Measurements from ENCODE around the gene SUPT5H. TPM values are rescaled to one million over a fixed set of nuclear protein-coding genes. Genes with fewer than 3 reads are reported as not detected.

SUPT5H gene
- total and polyA plus RNA-seq, 2 experiments from 2014 or later, result 71.6 to 184 TPM

GRCh38 chr19:39497996-39498797 is 52.8 kb downstream of the SUPT5H start:
- H3K4me2 ChIP-seq, result peak overlapping the region; percentile 78
- DNase-seq (ENCODE audit: low spot score), result peak; percentile 75
- no peak overlapping the region for H3K27ac ChIP-seq
- H2AFZ ChIP-seq, result peak overlapping the region; percentile 55
- 2% methylated on average over 33 of the region's 40 CpGs for WGBS (ENCODE audit: low lambda C conversion rate, missing lambda C conversion rate)
- no peaks in the 10 kb centered on the region for H3K36me3 ChIP-seq (replicated peaks; ENCODE audit: insufficient read depth, low read depth)
- no peaks in the 10 kb centered on the region for H3K79me2 ChIP-seq
- no peaks in the 10 kb centered on the region for H3K9me2 ChIP-seq (replicated peaks; ENCODE audit: insufficient read depth)
- H3K4me1 ChIP-seq (ENCODE audit: insufficient read depth), result peaks cover 12% of the 10 kb centered on the region
- H3K27me3 ChIP-seq, result peaks cover 60% of the 10 kb centered on the region
- no peaks in the 10 kb centered on the region for H4K20me1 ChIP-seq (ENCODE audit: insufficient read depth, poor library complexity, severe bottlenecking)
- H3K9me3 ChIP-seq (ENCODE audit: low read depth), result no peaks in the 10 kb centered on the region
- TF ChIP-seq CTCF (IDR thresholded peaks at IDR 0.05; ENCODE audit: poor library complexity) (peak; percentile 49), EZH2 (IDR thresholded peaks at IDR 0.05; ENCODE audit: borderline replicate concordance) (peak; percentile 61), EZH2phosphoT487 (IDR thresholded peaks at IDR 0.05; ENCODE audit: low read depth, severe bottlenecking, unreplicated experiment) (no peak)
- no peak overlapping the region for H3K4me3 ChIP-seq

DNA sequence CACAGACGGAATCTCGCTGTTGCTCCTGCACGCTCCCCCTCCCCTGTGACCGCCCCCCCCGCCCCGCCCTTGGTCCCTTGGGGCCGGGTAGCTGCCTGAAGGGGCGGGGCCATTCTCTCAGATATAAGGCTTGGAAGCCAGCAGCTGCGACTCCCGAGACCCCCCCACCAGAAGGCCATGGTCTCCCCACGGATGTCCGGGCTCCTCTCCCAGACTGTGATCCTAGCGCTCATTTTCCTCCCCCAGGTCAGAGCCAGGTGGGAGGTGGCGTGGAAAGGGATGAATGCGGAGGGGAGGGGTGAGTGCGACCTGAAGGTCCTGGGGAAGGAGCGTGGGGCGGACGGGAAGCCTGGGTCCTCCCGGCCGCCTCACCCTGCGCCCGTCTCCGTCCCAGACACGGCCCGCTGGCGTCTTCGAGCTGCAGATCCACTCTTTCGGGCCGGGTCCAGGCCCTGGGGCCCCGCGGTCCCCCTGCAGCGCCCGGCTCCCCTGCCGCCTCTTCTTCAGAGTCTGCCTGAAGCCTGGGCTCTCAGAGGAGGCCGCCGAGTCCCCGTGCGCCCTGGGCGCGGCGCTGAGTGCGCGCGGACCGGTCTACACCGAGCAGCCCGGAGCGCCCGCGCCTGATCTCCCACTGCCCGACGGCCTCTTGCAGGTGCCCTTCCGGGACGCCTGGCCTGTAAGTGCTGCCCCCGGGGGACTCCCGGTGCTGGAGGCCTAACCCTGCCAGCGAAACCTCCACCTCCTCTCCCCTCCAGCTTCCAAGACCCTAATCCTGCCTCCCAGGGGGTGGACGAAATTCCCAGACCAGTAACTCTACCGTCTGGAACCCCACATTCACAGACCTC is 53.6 kb downstream of the SUPT5H start, which contains the start of gene DLL3:
DLL3 (plus strand) TSS at position 150 of the 845 bp plus-strand sequence; CDS start at position 178, 28 bp downstream.
- 3% methylated on average over 38 of the region's 60 CpGs for WGBS (ENCODE audit: low lambda C conversion rate, missing lambda C conversion rate)
- no peaks in the 10 kb centered on the region for H3K9me2 ChIP-seq (replicated peaks; ENCODE audit: insufficient read depth)
- peak; percentile 61 for TF ChIP-seq EZH2 (IDR thresholded peaks at IDR 0.05; ENCODE audit: borderline replicate concordance)
- no peak for TF ChIP-seq CTCF (IDR thresholded peaks at IDR 0.05; ENCODE audit: poor library complexity)
- TF ChIP-seq EZH2phosphoT487 (IDR thresholded peaks at IDR 0.05; ENCODE audit: low read depth, severe bottlenecking, unreplicated experiment), result no peak
- peak within 1 kb of the TSS; percentile 78 for H3K4me2 ChIP-seq
- DNase-seq (ENCODE audit: low spot score), result peak; percentile 31
- H3K4me1 ChIP-seq (ENCODE audit: insufficient read depth), result peaks cover 12% of the 10 kb centered on the region
- peak within 1 kb of the TSS; percentile 55 for H2AFZ ChIP-seq
- no peaks in the 10 kb centered on the region for H3K79me2 ChIP-seq
- H3K4me3 ChIP-seq, result no peak within 1 kb of the TSS
- no peak within 1 kb of the TSS for H3K27ac ChIP-seq
- H3K9me3 ChIP-seq (ENCODE audit: low read depth), result no peaks in the 10 kb centered on the region
- no peaks in the 10 kb centered on the region for H3K36me3 ChIP-seq (replicated peaks; ENCODE audit: insufficient read depth, low read depth)
- H3K27me3 ChIP-seq, result peaks cover 68% of the 10 kb centered on the region
- H4K20me1 ChIP-seq (ENCODE audit: insufficient read depth, poor library complexity, severe bottlenecking), result no peaks in the 10 kb centered on the region

DNA sequence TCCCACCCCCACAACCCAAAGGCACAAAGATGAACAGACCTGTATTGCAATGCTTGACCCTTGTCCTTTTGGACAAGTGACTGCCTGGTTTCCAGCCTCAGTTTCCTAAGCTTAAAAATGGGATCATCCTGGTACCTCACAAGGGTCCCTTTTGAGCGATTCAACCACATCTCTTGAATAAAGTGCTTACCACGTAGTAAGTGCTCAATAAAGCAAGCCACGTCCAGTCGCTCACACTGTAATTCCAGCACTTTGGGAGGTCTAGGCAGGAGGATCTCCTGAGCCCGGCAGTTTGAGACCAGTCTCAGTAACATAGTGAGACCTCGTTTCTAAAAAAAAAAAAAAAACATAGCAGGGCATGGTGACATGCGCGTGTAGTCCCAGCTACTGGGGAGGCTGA is 54.5 kb downstream of the SUPT5H start:
- H3K4me2 ChIP-seq, result no peak overlapping the region
- no peaks in the 10 kb centered on the region for H3K9me2 ChIP-seq (replicated peaks; ENCODE audit: insufficient read depth)
- 86% methylated on average over 8 of the region's 8 CpGs for WGBS (ENCODE audit: low lambda C conversion rate, missing lambda C conversion rate)
- H3K27me3 ChIP-seq, result peaks cover 71% of the 10 kb centered on the region
- no peaks in the 10 kb centered on the region for H3K36me3 ChIP-seq (replicated peaks; ENCODE audit: insufficient read depth, low read depth)
- no peak for TF ChIP-seq CTCF (IDR thresholded peaks at IDR 0.05; ENCODE audit: poor library complexity)
- TF ChIP-seq EZH2 (IDR thresholded peaks at IDR 0.05; ENCODE audit: borderline replicate concordance), result no peak
- no peaks in the 10 kb centered on the region for H3K9me3 ChIP-seq (ENCODE audit: low read depth)
- no peaks in the 10 kb centered on the region for H3K79me2 ChIP-seq
- H3K27ac ChIP-seq, result no peak overlapping the region
- H4K20me1 ChIP-seq (ENCODE audit: insufficient read depth, poor library complexity, severe bottlenecking), result no peaks in the 10 kb centered on the region
- DNase-seq (ENCODE audit: low spot score), result no peak
- H3K4me3 ChIP-seq, result no peak overlapping the region
- peaks cover 12% of the 10 kb centered on the region for H3K4me1 ChIP-seq (ENCODE audit: insufficient read depth)
- no peak overlapping the region for H2AFZ ChIP-seq

All from hepatocyte (in vitro differentiated cells).